ENCODE data around the gene BPIFB4. TPM values are rescaled to one million over a fixed set of nuclear protein-coding genes. Genes with fewer than 3 reads are reported as not detected.

The BPIFB4 gene
- total and polyA plus RNA-seq, 2 donors from 2014 or later: not detected

- TF ChIP-seq CTCF (IDR thresholded peaks at IDR 0.05; ENCODE audit: borderline replicate concordance, extremely low read depth, insufficient read depth): no peak
- Histone ChIP-seq H3K4me1 (ENCODE audit: control insufficient read depth in 2 of 3, insufficient read depth in 2 of 3, low read depth in 1 of 3, low read length in 3 of 3) (no peaks in the 10 kb centered on the region), H3K27ac (ENCODE audit: low read depth in 2 of 2, low read length in 2 of 2) (no peak overlapping the region), H3K9me3 (ENCODE audit: control insufficient read depth in 2 of 3, insufficient read depth in 1 of 3, low read length in 3 of 3) (no peaks in the 10 kb centered on the region), H3K27me3 (ENCODE audit: control insufficient read depth, insufficient read depth, low read length) (no peaks in the 10 kb centered on the region), H3K4me3 (ENCODE audit: low read length in 3 of 3) (no peak overlapping the region), H3K36me3 (ENCODE audit: control insufficient read depth in 2 of 3, insufficient read depth in 3 of 3, low read length in 3 of 3) (no peaks in the 10 kb centered on the region), H3K9ac (ENCODE audit: low read length in 3 of 3) (no peak overlapping the region)
- no peak for DNase-seq
- intact Hi-C loops (cut with DNase I): no loop called here
- FAIRE-seq: no peak
Measured at GRCh38 chr20:33051333-33051732, 28.1 kb upstream of the BPIFB4 start.

GRCh38 chr20:33053291-33054106, 25.9 kb upstream of the BPIFB4 start, which contains the start of gene BPIFB3:
Gene BPIFB3, plus strand, starts transcription at chr20:33053903. Its CDS starts 1,533 bp downstream, at chr20:33055436.
- Histone ChIP-seq H3K27me3 (ENCODE audit: control insufficient read depth, insufficient read depth, low read length) (no peaks in the 10 kb centered on the region), H3K4me3 (ENCODE audit: low read length in 3 of 3) (no peak within 1 kb of the TSS), H3K27ac (ENCODE audit: low read depth in 2 of 2, low read length in 2 of 2) (no peak within 1 kb of the TSS), H3K36me3 (ENCODE audit: control insufficient read depth in 2 of 3, insufficient read depth in 3 of 3, low read length in 3 of 3) (no peaks in the 10 kb centered on the region), H3K9me3 (ENCODE audit: control insufficient read depth in 2 of 3, insufficient read depth in 1 of 3, low read length in 3 of 3) (no peaks in the 10 kb centered on the region), H3K9ac (ENCODE audit: low read length in 3 of 3) (no peak within 1 kb of the TSS), H3K4me1 (ENCODE audit: control insufficient read depth in 2 of 3, insufficient read depth in 2 of 3, low read depth in 1 of 3, low read length in 3 of 3) (no peaks in the 10 kb centered on the region)
- intact Hi-C loops (cut with DNase I): no loop called here
- TF ChIP-seq CTCF (IDR thresholded peaks at IDR 0.05; ENCODE audit: borderline replicate concordance, extremely low read depth, insufficient read depth): no peak
- FAIRE-seq (no peak), DNase-seq (no peak)

- H3K27ac ChIP-seq (ENCODE audit: low read depth in 2 of 2, low read length in 2 of 2): no peak overlapping the region
- no peaks in the 10 kb centered on the region for H3K9me3 ChIP-seq (ENCODE audit: control insufficient read depth in 2 of 3, insufficient read depth in 1 of 3, low read length in 3 of 3)
- no peak overlapping the region for H3K9ac ChIP-seq (ENCODE audit: low read length in 3 of 3)
- no peak for TF ChIP-seq CTCF (IDR thresholded peaks at IDR 0.05; ENCODE audit: borderline replicate concordance, extremely low read depth, insufficient read depth)
- H3K4me3 ChIP-seq (ENCODE audit: low read length in 3 of 3): no peak overlapping the region
- FAIRE-seq (no peak), DNase-seq (no peak)
- intact Hi-C loops (cut with DNase I): no loop called here
- no peaks in the 10 kb centered on the region for H3K27me3 ChIP-seq (ENCODE audit: control insufficient read depth, insufficient read depth, low read length)
- no peaks in the 10 kb centered on the region for H3K4me1 ChIP-seq (ENCODE audit: control insufficient read depth in 2 of 3, insufficient read depth in 2 of 3, low read depth in 1 of 3, low read length in 3 of 3)
- H3K36me3 ChIP-seq (ENCODE audit: control insufficient read depth in 2 of 3, insufficient read depth in 3 of 3, low read length in 3 of 3): no peaks in the 10 kb centered on the region
Measured at GRCh38 chr20:33054381-33054780, 25.1 kb upstream of the BPIFB4 start.
